Right lobe of liver (tissue), 6 donors: ENCODE measurements around the gene TENM4. TPM values are rescaled to one million over a fixed set of nuclear protein-coding genes. Genes with fewer than 3 reads are reported as not detected.

Source experiments
- ATAC-seq, 4 donors: fragments of 200-7000 bp; cut with Tn5 transposase; one replicate each; pipeline ENCODE4 v1.9.1; 2020; ENCODE audit warnings: mild to moderate bottlenecking in 4 of 4, moderate library complexity in 4 of 4
- DNase-seq, 3 donors: peaks; one replicate each; pipeline ENCODE4 v3.0.0-alpha.2; 2020
- H3K27ac ChIP-seq, 3 donors: fragments of 200-600 bp; one replicate each; pipeline ENCODE4 v1.8.0; 2022
- H3K27me3 ChIP-seq, 2 donors: fragments of 200-600 bp; one replicate each; pipeline ENCODE4 v1.8.0; 2022
- H3K36me3 ChIP-seq, 4 donors: fragments of 200-600 bp; sonication (generic) in 1 of 4; one replicate each; pipeline versions ENCODE4 v1.5.1 to v1.8.0; 2017 to 2022; ENCODE audit warnings: control low read depth in 1 of 4
- H3K4me1 ChIP-seq, 4 donors: fragments of 200-600 bp; sonication (generic) in 1 of 4; one replicate each; pipeline versions ENCODE4 v1.5.1 to v1.8.0; 2017 to 2022; ENCODE audit warnings: control low read depth in 1 of 4
- H3K4me3 ChIP-seq, 3 donors: fragments of 200-600 bp; one replicate each; pipeline ENCODE4 v1.8.0; 2022
- H3K9me3 ChIP-seq, 4 donors: fragments of 200-600 bp; sonication (generic) in 1 of 4; one replicate each; pipeline versions ENCODE4 v1.5.1 to v1.8.0; 2017 to 2022; ENCODE audit warnings: control low read depth in 1 of 4
- POLR2A ChIP-seq: fragments of 450-650 bp; IDR thresholded peaks from one replicate; pipeline ENCODE4 v1.6.1; 2017; ENCODE audit warnings: antibody characterized with exemption, mild to moderate bottlenecking
- WGBS: methylation state at CpG from one replicate; pipeline ENCODE4 v1.1.6; 2018; ENCODE audit warnings: low coverage, low lambda C conversion rate; ENCODE audit not compliant: insufficient coverage; ENCODE audit errors: missing lambda C conversion rate; 5-methylcytosine and 5-hydroxymethylcytosine counted together
- intact Hi-C, 2 donors: fragments of 100-400 bp; cut with DNase I; formaldehyde crosslinking; loops; one replicate each; pipeline versions ENCODE4 v1.11.2 to v1.14.1; 2022
- total RNA-seq, 6 experiments: library from RNA; depleted of rRNA in 2 of 6; stranded (reverse); fragments of >200 nt in 2 of 6; fragmentation: NEBNext Ultra II Directional in 3 of 6; extraction: Animal tissue kit (Norgen Biotek cat#: 25700) in 3 of 6; gene quantifications; one replicate each; pipeline versions ENCODE4 v1.1.0 to v1.2.4, GENCODE V29; 2016 to 2023
- TF ChIP-seq, protein P1 (sequence below), 4 donors: fragments of 200-600 bp in 3 of 4; fragments of 450-650 bp in 1 of 4; IDR thresholded peaks; one replicate each; pipeline versions ENCODE4 v1.5.1 to v1.8.0; 2016 to 2022; ENCODE audit warnings: antibody characterized with exemption in 4 of 4, mild to moderate bottlenecking in 2 of 4
- donor health status: DM: no; HTN: yes; CAD: no.
- donor health status: DM: no; HTN: no; CAD: no.
- donor health status: DM: no; HTN: no; CAD: no.
- donor health status: DM: no; HTN: yes; CAD: no.
- donor health status: DM: no; HTN: yes; CAD: no.

Gene TENM4
- total RNA-seq, 6 experiments from 2014 or later: 0.04 to 0.58 (median 0.14) TPM; not detected in 2

DNA sequence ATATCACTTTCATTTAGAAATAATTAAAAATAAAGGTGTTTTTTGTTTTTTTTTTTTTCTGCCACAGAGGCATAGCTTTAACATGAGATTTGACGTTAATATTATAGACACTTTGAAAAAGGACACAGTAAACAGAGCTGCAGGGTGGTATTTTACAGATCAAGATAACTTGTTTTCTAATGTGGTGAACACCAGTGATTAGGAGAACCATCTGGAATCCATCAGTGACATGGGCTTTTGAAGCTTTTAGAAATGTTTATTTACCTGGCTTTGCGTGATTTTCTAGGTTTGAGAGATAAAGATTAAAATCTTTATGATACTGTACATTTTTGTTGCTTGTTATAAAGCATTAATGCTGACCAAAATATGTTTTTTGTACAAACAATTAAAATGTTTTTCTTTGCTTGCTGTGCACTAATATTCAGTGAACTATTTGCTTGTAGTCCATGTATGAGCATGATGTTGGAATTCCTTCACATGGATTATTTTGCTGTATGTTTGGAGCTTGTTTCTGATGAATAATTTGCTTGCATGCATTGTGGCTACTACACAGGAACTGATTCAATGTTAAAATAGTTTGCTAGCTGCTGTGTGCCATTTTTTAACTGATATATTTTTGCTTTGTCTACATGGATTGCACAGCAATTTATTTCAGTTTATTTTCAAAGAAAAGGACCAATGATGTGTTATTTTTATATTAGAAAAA is 514.0 kb downstream of the TENM4 start:
- DNase-seq (no peak), ATAC-seq (no peak)
- TF ChIP-seq, protein P1, sequence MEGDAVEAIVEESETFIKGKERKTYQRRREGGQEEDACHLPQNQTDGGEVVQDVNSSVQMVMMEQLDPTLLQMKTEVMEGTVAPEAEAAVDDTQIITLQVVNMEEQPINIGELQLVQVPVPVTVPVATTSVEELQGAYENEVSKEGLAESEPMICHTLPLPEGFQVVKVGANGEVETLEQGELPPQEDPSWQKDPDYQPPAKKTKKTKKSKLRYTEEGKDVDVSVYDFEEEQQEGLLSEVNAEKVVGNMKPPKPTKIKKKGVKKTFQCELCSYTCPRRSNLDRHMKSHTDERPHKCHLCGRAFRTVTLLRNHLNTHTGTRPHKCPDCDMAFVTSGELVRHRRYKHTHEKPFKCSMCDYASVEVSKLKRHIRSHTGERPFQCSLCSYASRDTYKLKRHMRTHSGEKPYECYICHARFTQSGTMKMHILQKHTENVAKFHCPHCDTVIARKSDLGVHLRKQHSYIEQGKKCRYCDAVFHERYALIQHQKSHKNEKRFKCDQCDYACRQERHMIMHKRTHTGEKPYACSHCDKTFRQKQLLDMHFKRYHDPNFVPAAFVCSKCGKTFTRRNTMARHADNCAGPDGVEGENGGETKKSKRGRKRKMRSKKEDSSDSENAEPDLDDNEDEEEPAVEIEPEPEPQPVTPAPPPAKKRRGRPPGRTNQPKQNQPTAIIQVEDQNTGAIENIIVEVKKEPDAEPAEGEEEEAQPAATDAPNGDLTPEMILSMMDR (IDR thresholded peaks at IDR 0.05): no peak
- H3K27ac ChIP-seq: no peak overlapping the region
- H3K36me3 ChIP-seq: no peaks in the 10 kb centered on the region
- H3K4me3 ChIP-seq: no peak overlapping the region
- no peaks in the 10 kb centered on the region for H3K9me3 ChIP-seq
- H3K27me3 ChIP-seq: no peaks in the 10 kb centered on the region
- intact Hi-C loops: no loop called here
- no peaks in the 10 kb centered on the region for H3K4me1 ChIP-seq
- WGBS: 47% methylated on average over 2 of the region's 2 CpGs

DNA sequence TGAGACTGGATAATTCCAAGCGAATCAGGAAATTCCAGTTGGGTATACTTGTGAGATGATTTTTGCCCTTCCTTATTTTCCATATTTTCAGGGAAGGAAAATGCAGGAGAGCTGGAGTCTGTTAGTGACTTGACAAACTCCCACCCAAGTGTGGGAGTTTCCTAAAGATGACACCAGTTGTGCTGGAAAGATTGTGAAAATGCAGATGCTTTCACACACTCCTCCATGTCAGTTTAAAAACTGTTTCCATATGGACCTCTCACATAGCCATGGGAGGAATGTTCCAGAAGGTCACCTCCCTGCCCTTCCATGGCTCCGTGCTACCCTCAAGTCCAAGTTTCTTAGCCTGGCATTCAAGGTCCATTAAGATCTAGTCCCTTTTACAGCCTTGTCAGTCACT is 515.4 kb downstream of the TENM4 start:
- H3K27me3 ChIP-seq: no peaks in the 10 kb centered on the region
- no peaks in the 10 kb centered on the region for H3K4me1 ChIP-seq
- no peak overlapping the region for H3K4me3 ChIP-seq
- WGBS: 79% methylated on average over 2 of the region's 2 CpGs
- no peak overlapping the region for H3K27ac ChIP-seq
- ATAC-seq: no peak
- TF ChIP-seq POLR2A: no peak
- TF ChIP-seq, protein P1 (IDR thresholded peaks at IDR 0.05): no peak
- intact Hi-C loops: no loop called here
- no peaks in the 10 kb centered on the region for H3K9me3 ChIP-seq
- no peaks in the 10 kb centered on the region for H3K36me3 ChIP-seq
- no peak for DNase-seq

DNA sequence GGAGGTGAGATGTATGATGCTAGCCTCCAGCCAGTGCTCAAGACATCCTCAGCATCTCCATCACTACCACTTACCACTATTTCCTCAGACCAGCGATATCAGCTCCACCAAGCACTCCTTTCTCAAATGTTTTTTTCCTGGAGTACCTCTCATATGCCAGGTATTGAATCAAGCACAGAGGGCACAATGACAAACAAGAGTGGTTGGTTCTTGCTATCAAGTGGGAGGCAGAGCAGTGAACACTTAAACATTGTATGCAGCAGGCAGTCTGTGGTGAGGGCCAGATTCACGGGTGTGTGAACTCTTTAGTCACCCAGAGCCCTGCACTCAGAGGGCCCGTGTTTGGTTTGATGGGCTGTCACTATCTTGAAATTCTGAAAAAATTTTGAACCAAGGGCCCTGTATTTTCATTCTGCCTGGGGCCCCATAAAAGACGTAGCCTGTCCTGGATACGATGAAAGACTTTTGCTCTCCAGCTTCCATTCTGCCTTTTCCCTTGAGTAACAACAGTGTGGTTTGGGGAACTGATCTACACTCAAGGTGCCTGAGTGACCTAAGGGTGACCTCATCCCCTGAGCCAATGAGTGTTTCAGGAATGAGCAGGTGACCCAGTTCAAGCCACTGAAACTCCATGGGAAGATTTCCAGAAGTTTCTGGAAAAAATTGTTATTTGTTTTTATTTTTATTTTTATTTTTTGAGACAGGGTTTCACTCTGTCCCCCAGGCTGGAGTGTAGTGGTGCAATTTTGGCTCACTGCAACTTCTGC is 517.8 kb downstream of the TENM4 start:
- DNase-seq (no peak), ATAC-seq (no peak)
- intact Hi-C loops: no loop called here
- no peaks in the 10 kb centered on the region for H3K27me3 ChIP-seq
- no peaks in the 10 kb centered on the region for H3K36me3 ChIP-seq
- H3K27ac ChIP-seq: no peak overlapping the region
- H3K4me1 ChIP-seq: no peaks in the 10 kb centered on the region
- no peaks in the 10 kb centered on the region for H3K9me3 ChIP-seq
- TF ChIP-seq POLR2A: no peak
- TF ChIP-seq, protein P1 (IDR thresholded peaks at IDR 0.05): no peak
- no peak overlapping the region for H3K4me3 ChIP-seq
- 96% methylated on average over 4 of the region's 5 CpGs for WGBS

DNA sequence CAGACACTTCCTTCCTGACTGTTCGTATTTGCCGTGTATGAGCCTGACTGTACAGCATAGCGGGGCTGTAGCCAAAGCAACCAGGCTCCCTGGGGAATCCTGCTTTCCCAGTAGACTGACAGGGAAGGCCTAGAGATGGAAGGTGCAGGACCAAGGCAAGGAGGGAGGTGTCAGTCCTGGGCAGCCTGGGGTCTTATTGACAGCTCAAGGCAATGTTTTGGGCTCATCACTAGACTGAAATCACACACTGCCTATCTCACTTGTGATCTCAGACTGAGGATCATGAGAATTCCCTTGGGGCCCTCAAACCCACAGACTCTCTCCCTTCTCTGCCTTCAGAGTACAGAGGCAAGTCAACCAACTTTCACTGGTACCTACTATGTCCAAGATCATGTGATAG is 519.3 kb downstream of the TENM4 start:
- 23% methylated on average over 2 of the region's 3 CpGs for WGBS
- TF ChIP-seq, protein P1 (IDR thresholded peaks at IDR 0.05): no peak
- TF ChIP-seq POLR2A: no peak
- intact Hi-C loops: no loop called here
- Histone ChIP-seq H3K36me3 (no peaks in the 10 kb centered on the region), H3K27ac (no peak overlapping the region), H3K9me3 (no peaks in the 10 kb centered on the region), H3K27me3 (no peaks in the 10 kb centered on the region), H3K4me3 (no peak overlapping the region), H3K4me1 (no peaks in the 10 kb centered on the region)
- no peak for DNase-seq
- ATAC-seq: no peak
